GM18867 (cell line): ENCODE data around the gene CDS1.
"Not testable (repeated sequence)": the region's sequence is repeated elsewhere in the genome, so short reads cannot be mapped to it uniquely, and the experiment has no call there.

Source experiments
- ATAC-seq: cut with Tn5 transposase; IDR thresholded peaks from one replicate; pipeline ENCODE4 v1.9.1; 2021; ENCODE audit warnings: mild to moderate bottlenecking, moderate library complexity; ENCODE audit not compliant: unreplicated experiment

CDS1 gene

GRCh38 chr4:84669201-84669600 is 86.3 kb downstream of the CDS1 start:
- no peak for ATAC-seq

DNA sequence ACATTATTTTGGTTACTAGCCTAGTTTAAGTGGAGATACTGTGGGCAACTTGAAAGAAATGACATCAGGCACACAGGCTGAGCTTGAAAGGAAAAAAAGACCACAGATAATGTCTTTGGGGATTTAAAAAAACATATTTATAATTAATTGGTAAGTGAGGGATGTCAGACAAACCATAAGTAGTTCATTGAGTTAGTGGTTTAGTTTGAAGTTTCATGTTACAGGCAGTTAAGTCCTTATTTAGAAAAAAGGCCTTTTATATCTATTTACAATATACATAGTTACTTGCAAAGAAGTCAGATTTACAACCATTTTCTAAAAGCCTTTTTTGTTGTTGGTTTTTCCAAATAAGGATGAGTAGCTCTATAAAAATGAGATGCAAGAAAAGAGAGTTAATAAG is 89.2 kb downstream of the CDS1 start:
- no peak for ATAC-seq

- ATAC-seq, result no peak
Measured at GRCh38 chr4:84673475-84674240, 90.7 kb downstream of the CDS1 start.

GRCh38 chr4:84677093-84677492 is 94.2 kb downstream of the CDS1 start:
- ATAC-seq, result no peak

GRCh38 chr4:84677995-84678394 is 95.1 kb downstream of the CDS1 start:
- no peak for ATAC-seq

- ATAC-seq, result no peak
Measured at GRCh38 chr4:84678976-84679744, 96.2 kb downstream of the CDS1 start.

GRCh38 chr4:84680956-84681355 is 98.0 kb downstream of the CDS1 start:
- no peak for ATAC-seq

- ATAC-seq, result no peak
Measured at GRCh38 chr4:84681486-84682274, 98.8 kb downstream of the CDS1 start.

DNA sequence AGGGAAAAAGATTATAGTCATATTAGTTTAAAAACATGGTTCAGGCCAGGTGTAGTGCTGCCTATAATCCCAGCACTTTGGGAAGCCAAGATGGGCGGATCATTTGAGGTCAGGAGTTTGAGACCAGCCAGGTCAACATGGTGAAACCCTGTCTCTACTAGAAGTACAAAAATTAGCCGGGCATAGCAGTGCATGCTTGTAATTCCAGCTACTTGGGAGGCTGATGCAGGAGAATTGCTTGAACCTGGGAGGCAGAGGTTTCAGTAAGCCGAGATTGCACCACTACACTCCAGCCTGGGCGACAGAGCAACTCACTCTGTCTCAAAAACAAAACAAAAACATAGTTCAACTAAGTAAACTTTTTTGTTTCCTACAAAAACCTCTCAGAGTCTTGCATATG is 99.7 kb downstream of the CDS1 start:
- not testable (repeated sequence) for ATAC-seq

DNA sequence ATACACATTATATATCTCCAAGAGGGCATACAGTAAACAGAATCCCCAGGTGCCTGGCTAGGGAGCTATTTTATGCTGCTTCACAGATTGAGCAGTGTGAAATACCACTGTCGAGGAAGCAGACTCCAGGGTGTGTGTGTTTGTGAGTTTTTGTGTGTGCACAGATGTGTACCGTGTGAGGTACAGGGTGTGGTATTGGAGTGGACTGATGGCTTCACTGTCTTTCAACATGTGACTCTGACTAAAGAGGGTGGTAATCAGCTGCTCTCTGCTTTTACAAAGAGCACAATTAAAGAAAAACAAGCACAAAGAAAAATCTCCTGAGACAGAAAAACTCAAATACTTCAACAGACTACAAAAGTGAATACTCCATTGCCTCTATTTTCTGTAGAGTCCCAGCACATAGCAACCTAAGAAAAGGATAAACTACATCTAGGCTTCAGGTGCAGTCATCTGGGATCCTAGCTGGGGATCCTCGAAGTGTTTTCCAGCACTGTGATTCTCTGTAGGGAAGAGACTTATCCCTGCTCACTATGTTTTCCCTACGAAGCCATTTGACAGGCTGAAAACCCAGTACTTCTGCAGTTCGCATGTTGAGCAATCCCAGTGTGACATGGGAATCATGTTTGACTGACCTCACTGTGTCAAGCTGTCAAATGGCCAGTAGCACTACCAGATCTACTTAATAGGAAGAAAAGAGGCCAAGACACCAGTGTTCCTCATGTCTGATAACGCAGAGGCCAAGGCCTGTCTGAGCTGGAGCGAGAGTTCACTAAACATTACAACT is 100.3 kb downstream of the CDS1 start:
- no peak for ATAC-seq

GRCh38 chr4:84684361-84684760 is 101.4 kb downstream of the CDS1 start:
- ATAC-seq, result no peak

DNA sequence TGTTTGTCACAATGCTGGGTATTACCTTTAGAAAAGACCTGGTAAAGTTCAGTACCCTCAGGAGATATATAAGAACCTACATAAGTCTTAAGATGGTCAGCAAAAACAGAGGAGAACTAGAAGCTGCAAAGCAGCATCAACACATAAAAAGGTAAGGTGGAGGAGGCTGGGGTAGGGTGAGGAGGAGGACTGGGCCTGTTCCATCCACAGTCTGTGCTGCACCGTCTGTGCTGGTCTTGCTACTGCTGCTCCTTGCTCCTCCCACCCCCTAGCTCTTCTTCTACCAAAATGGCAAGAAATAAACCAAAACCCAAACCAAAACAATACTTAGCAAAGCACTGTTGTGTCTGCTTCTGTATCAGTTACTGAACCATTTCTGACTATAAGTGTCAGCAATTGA is 102.2 kb downstream of the CDS1 start:
- ATAC-seq, result no peak

DNA sequence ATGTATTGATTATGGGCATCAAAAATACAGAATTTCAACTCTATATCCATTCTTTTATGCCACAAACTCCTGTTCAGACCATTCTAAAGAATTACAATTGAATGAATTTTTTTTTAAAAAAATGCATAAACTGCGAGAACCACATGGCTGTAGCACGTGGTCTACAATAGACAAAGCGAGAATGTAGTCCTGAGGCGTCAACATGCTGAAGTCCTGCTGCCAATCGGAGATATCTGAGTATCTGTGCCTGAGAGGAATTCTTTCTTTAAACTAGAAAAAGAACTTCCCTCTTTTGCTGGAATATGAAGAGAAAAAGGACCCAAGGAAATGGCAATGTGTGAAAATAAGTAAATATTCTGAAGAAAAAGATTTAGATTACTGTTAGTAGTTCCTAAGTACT is 105.7 kb downstream of the CDS1 start:
- ATAC-seq, result no peak

- ATAC-seq, result no peak
Measured at GRCh38 chr4:84689197-84689596, 106.3 kb downstream of the CDS1 start.

DNA sequence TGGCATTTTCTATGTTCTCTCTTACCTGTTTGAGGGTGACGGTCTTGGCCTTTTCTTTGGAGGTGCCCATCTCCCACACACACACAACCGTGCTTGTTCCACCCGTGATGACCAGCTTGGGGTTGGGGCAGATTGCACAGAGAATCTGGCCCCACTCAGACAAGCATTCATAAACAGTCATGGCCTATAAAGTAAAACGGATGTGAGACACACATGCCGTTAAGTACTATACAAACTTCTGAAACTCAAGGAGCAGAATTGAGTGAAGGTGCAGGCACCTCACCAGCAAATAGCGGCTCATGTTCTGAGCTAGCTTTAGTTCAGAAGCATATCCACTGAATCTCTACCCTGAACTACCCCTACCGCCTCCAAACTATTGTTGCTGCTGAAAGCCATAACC is 107.6 kb downstream of the CDS1 start:
- ATAC-seq, result no peak

DNA sequence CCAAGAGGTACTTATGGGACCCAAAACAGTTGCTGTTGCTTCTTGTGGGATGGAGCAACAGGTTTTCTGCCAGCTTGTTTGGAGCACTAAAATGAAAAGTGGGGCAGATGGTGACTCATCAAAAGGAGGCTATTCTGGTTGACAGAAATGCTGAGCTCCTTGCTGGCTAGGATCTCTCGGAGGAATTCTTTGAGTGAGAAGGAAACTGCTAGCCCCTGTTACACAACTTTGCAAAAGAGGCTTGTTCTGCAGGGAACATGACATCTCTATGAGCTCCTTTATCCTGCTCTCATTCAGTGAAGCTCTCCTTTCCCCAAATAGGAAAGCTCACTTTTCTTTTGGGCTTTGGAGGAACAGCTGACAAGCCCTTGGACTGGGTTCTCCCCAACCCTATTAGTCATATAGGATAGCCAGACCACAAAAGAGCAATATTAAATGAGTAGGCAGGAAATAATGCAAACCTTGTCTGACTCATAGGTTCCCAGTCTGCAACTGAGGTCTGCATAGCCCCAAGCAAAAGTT is 108.3 kb downstream of the CDS1 start:
- ATAC-seq, result no peak

DNA sequence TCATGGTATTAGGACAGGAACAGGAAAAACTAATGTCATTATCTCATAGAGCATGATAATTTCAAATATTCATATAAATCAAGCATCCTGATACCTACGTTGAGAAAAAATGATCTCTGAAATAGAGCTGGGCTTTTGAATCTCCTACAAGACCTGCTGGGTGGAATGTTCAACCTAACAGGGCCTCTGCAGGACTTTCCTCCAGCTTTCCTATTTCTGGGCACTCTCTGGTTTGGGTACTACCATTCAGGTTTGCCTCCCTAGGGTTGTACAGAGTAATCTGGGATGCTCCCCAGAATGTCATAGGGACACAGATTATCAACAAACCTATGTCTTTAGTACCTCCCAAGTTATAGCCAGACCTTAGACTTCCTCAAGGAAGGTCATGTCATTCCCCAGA is 108.9 kb downstream of the CDS1 start:
- ATAC-seq, result no peak

DNA sequence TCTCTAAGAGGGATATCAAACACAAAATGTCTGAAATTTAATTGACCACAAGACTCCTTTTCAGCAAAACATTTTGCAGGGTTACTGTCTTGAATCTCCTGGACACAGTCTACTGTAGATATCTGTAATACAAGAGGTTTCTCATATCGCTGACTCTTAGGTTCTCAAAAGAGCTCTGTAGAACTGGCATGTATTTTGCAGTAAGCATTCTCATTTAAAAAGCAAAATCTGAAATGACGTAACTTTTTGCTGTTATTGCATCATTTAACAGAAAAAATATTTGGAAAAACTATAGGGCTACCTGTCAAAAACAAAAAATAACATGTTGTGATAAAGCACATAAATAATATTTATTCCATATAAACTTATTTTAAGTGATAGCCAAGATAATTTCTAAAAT is 114.2 kb downstream of the CDS1 start:
- no peak for ATAC-seq

GRCh38 chr4:84697615-84698201 is 114.8 kb downstream of the CDS1 start:
- ATAC-seq, result no peak

DNA sequence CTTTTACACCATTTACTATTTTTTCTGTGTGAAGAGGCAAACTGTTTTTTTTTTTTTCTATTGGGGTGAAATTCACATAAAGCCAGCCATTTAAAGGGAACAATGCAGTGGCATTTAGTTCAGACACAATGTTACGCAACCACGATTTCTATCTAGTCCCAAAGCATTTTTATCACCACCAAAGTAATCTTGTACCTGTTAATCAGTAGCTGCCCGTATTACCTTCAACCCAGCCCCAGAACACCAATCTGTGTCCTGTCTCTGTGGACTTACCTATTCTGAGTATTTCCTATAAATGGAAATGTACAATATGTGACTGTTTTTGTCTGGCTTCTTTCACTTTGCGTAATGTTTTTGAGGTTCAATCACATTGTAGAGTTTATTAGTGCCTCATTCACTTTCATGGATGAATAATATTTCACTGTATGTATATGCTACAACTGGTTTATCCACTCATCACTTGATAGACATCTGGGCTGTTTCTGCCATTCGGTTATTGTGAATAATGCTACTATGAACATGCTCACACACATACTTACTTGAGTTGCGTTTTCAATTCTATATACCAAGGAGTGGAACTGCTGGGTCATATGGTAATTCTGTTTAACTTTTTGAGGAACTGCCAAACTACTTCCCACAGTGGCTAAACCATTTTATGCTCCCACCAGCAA is 116.2 kb downstream of the CDS1 start:
- ATAC-seq, result no peak
